Measurements from ENCODE around the gene TP53I3.

TP53I3 gene

GRCh38 chr2:24050041-24050979 is 34.3 kb downstream of the TP53I3 start:
- no peak overlapping the region for H3K9ac ChIP-seq
- H3K27ac ChIP-seq: no peak overlapping the region
- no peak overlapping the region for H2AFZ ChIP-seq (ENCODE audit: low read depth)

GRCh38 chr2:24049485-24050021 is 35.1 kb downstream of the TP53I3 start, which contains the start of gene FKBP1B:
FKBP1B (plus strand) TSS chr2:24049741; CDS start chr2:24049850, 109 bp downstream.
- Histone ChIP-seq H3K4me2 (no peak within 1 kb of the TSS), H3K79me2 (ENCODE audit: insufficient read depth, low read depth) (no peaks in the 10 kb centered on the region), H3K9ac (no peak within 1 kb of the TSS), H2AFZ (ENCODE audit: low read depth) (no peak within 1 kb of the TSS), H4K20me1 (ENCODE audit: insufficient read depth) (no peaks in the 10 kb centered on the region), H3K4me1 (ENCODE audit: low read depth, poor library complexity, severe bottlenecking) (peaks cover 14% of the 10 kb centered on the region), H3K27ac (no peak within 1 kb of the TSS), H3K4me3 (IDR thresholded peaks at IDR 0.05; ENCODE audit: insufficient read depth, low read depth, low read length) (no peak within 1 kb of the TSS), H3K36me3 (ENCODE audit: insufficient read depth) (no peaks in the 10 kb centered on the region), H3K27me3 (ENCODE audit: insufficient read depth, low read depth) (no peaks in the 10 kb centered on the region)
- TF ChIP-seq CTCF (conservative IDR thresholded peaks at IDR 0.05; ENCODE audit: low read depth, low read length): no peak

More at GRCh38 chr2:24050041-24050979, 34.3 kb downstream of the TP53I3 start:
- Histone ChIP-seq H3K4me1 (ENCODE audit: low read depth, poor library complexity, severe bottlenecking) (peaks cover 14% of the 10 kb centered on the region), H3K79me2 (ENCODE audit: insufficient read depth, low read depth) (no peaks in the 10 kb centered on the region), H3K4me3 (IDR thresholded peaks at IDR 0.05; ENCODE audit: insufficient read depth, low read depth, low read length) (no peak overlapping the region), H3K36me3 (ENCODE audit: insufficient read depth) (no peaks in the 10 kb centered on the region), H4K20me1 (ENCODE audit: insufficient read depth) (no peaks in the 10 kb centered on the region), H3K4me2 (no peak overlapping the region), H3K27me3 (ENCODE audit: insufficient read depth, low read depth) (no peaks in the 10 kb centered on the region)
- no peak for TF ChIP-seq CTCF (conservative IDR thresholded peaks at IDR 0.05; ENCODE audit: low read depth, low read length)

- no peak overlapping the region for H3K4me2 ChIP-seq
- H2AFZ ChIP-seq (ENCODE audit: low read depth): no peak overlapping the region
- TF ChIP-seq CTCF (conservative IDR thresholded peaks at IDR 0.05; ENCODE audit: low read depth, low read length): no peak
- peaks cover 14% of the 10 kb centered on the region for H3K4me1 ChIP-seq (ENCODE audit: low read depth, poor library complexity, severe bottlenecking)
- H3K27ac ChIP-seq: no peak overlapping the region
- H4K20me1 ChIP-seq (ENCODE audit: insufficient read depth): no peaks in the 10 kb centered on the region
- H3K9ac ChIP-seq: no peak overlapping the region
- no peaks in the 10 kb centered on the region for H3K36me3 ChIP-seq (ENCODE audit: insufficient read depth)
- no peak overlapping the region for H3K4me3 ChIP-seq (IDR thresholded peaks at IDR 0.05; ENCODE audit: insufficient read depth, low read depth, low read length)
- H3K27me3 ChIP-seq (ENCODE audit: insufficient read depth, low read depth): no peaks in the 10 kb centered on the region
- no peaks in the 10 kb centered on the region for H3K79me2 ChIP-seq (ENCODE audit: insufficient read depth, low read depth)
These were observed 35.7 kb downstream of the TP53I3 start for GRCh38 chr2:24048769-24049484.

- H4K20me1 ChIP-seq (ENCODE audit: insufficient read depth): no peaks in the 10 kb centered on the region
- H3K36me3 ChIP-seq (ENCODE audit: insufficient read depth): no peaks in the 10 kb centered on the region
- H3K27me3 ChIP-seq (ENCODE audit: insufficient read depth, low read depth): no peaks in the 10 kb centered on the region
- TF ChIP-seq CTCF (conservative IDR thresholded peaks at IDR 0.05; ENCODE audit: low read depth, low read length): no peak
- H2AFZ ChIP-seq (ENCODE audit: low read depth): peak overlapping the region; percentile 84
- H3K4me1 ChIP-seq (ENCODE audit: low read depth, poor library complexity, severe bottlenecking): peaks cover 14% of the 10 kb centered on the region
- H3K9ac ChIP-seq: no peak overlapping the region
- peak overlapping the region; percentile 10 for H3K4me3 ChIP-seq (IDR thresholded peaks at IDR 0.05; ENCODE audit: insufficient read depth, low read depth, low read length)
- H3K27ac ChIP-seq: no peak overlapping the region
- no peaks in the 10 kb centered on the region for H3K79me2 ChIP-seq (ENCODE audit: insufficient read depth, low read depth)
- H3K4me2 ChIP-seq: peak overlapping the region; percentile 44
These were observed 37.0 kb downstream of the TP53I3 start for GRCh38 chr2:24047703-24048033.

All from KMS-11 (cell line).